ENCODE data around the gene ZNF487. TPM values are rescaled to one million over a fixed set of nuclear protein-coding genes. Genes with fewer than 3 reads are reported as not detected.

Gene ZNF487
- polyA plus RNA-seq, 1 donor from 2014 or later: 11.8 TPM

GRCh38 chr10:43403911-43404703 is 32.8 kb upstream of the ZNF487 start:
- Histone ChIP-seq H3K27me3 (ENCODE audit: insufficient read depth, low read depth, low read length) (peaks cover 5% of the 10 kb centered on the region), H2AFZ (ENCODE audit: low read depth, low read length) (no peak overlapping the region), H3K79me2 (replicated peaks; ENCODE audit: insufficient read depth, low read length) (peaks cover 67% of the 10 kb centered on the region), H3K9ac (ENCODE audit: low read length) (no peak overlapping the region), H3K36me3 (ENCODE audit: insufficient read depth, low read length) (no peaks in the 10 kb centered on the region), H3K4me3 (ENCODE audit: low read length) (no peak overlapping the region), H3K9me3 (ENCODE audit: low read length) (no peaks in the 10 kb centered on the region), H3K27ac (ENCODE audit: low read length) (no peak overlapping the region), H3K9me2 (ENCODE audit: insufficient read depth, low read length) (no peaks in the 10 kb centered on the region), H4K20me1 (ENCODE audit: insufficient read depth) (no peaks in the 10 kb centered on the region), H3K4me2 (ENCODE audit: low read length) (no peak overlapping the region), H3F3A (ENCODE audit: insufficient read depth, low read length, poor library complexity, severe bottlenecking) (no peaks in the 10 kb centered on the region)
- no peak for TF ChIP-seq TAF1 (IDR thresholded peaks at IDR 0.05; ENCODE audit: low read depth)
- no peak for TF ChIP-seq EZH2 (IDR thresholded peaks at IDR 0.05; ENCODE audit: borderline replicate concordance, insufficient read depth, low read length, poor library complexity, severe bottlenecking)
- no peak for TF ChIP-seq POLR2AphosphoS5 (IDR thresholded peaks at IDR 0.05)
- no peak for TF ChIP-seq RAD21 (conservative IDR thresholded peaks at IDR 0.05)
- TF ChIP-seq EP300 (conservative IDR thresholded peaks at IDR 0.05; ENCODE audit: poor library complexity, severe bottlenecking): no peak
- no peak for TF ChIP-seq REST (IDR thresholded peaks at IDR 0.05; ENCODE audit: borderline replicate concordance)
- no peak for TF ChIP-seq CTCF (IDR thresholded peaks at IDR 0.05; ENCODE audit: poor library complexity, severe bottlenecking)
- no peak for TF ChIP-seq MXI1 (conservative IDR thresholded peaks at IDR 0.05; ENCODE audit: poor library complexity, severe bottlenecking)
- no peak for TF ChIP-seq SMC3 (conservative IDR thresholded peaks at IDR 0.05; ENCODE audit: poor library complexity)

- no peak overlapping the region for H2AFZ ChIP-seq (ENCODE audit: low read depth, low read length)
- no peak overlapping the region for H3K9ac ChIP-seq (ENCODE audit: low read length)
- H3K36me3 ChIP-seq (ENCODE audit: insufficient read depth, low read length): no peaks in the 10 kb centered on the region
- H3K4me2 ChIP-seq (ENCODE audit: low read length): no peak overlapping the region
- H3K9me3 ChIP-seq (ENCODE audit: low read length): no peaks in the 10 kb centered on the region
- no peaks in the 10 kb centered on the region for H4K20me1 ChIP-seq (ENCODE audit: insufficient read depth)
- no peaks in the 10 kb centered on the region for H3F3A ChIP-seq (ENCODE audit: insufficient read depth, low read length, poor library complexity, severe bottlenecking)
- no peak overlapping the region for H3K27ac ChIP-seq (ENCODE audit: low read length)
- TF ChIP-seq REST (IDR thresholded peaks at IDR 0.05; ENCODE audit: borderline replicate concordance): no peak
- no peak for TF ChIP-seq EP300 (conservative IDR thresholded peaks at IDR 0.05; ENCODE audit: poor library complexity, severe bottlenecking)
- no peak for TF ChIP-seq POLR2AphosphoS5 (IDR thresholded peaks at IDR 0.05)
- no peak for TF ChIP-seq SMC3 (conservative IDR thresholded peaks at IDR 0.05; ENCODE audit: poor library complexity)
- TF ChIP-seq CTCF (IDR thresholded peaks at IDR 0.05; ENCODE audit: poor library complexity, severe bottlenecking): no peak
- peaks cover 5% of the 10 kb centered on the region for H3K27me3 ChIP-seq (ENCODE audit: insufficient read depth, low read depth, low read length)
- peaks cover 61% of the 10 kb centered on the region for H3K79me2 ChIP-seq (replicated peaks; ENCODE audit: insufficient read depth, low read length)
- H3K4me3 ChIP-seq (ENCODE audit: low read length): no peak overlapping the region
- no peaks in the 10 kb centered on the region for H3K9me2 ChIP-seq (ENCODE audit: insufficient read depth, low read length)
Measured at GRCh38 chr10:43404704-43405084, 32.2 kb upstream of the ZNF487 start.

Data from neural cell (in vitro differentiated cells).